ENCODE results near the gene DLG4. TPM values are rescaled to one million over a fixed set of nuclear protein-coding genes. Genes with fewer than 3 reads are reported as not detected.

The DLG4 gene
- total RNA-seq, 4 donors from 2014 or later: 2.6 to 15.7 (median 9.4) TPM

- Histone ChIP-seq H3K4me3 (no peak overlapping the region), H3K27ac (peak overlapping the region in 2 of 4 donors; percentile 46 to 100), H3K27me3 (no peaks in the 10 kb centered on the region), H3K9me3 (no peaks in the 10 kb centered on the region), H3K4me1 (peaks cover 5 to 64% (median 13%) of the 10 kb centered on the region in 4 donors), H3K36me3 (peaks cover 0 to 23% (median 0%) of the 10 kb centered on the region in 3 donors)
- peak in 1 of 3 donors; percentile 41 for DNase-seq
- no peak for TF ChIP-seq POLR2A (IDR thresholded peaks at IDR 0.05)
- TF ChIP-seq CTCF (IDR thresholded peaks at IDR 0.05): no peak
These were observed 878 bp downstream of the DLG4 start for GRCh38 chr17:7218758-7219157.

GRCh38 chr17:7218166-7218565 lies 1.5 kb downstream of the DLG4 start:
- no peak for DNase-seq
- peaks cover 0 to 17% (median 0%) of the 10 kb centered on the region in 3 donors for H3K36me3 ChIP-seq
- peak overlapping the region in 3 of 4 donors; percentile 46 to 100 (median 77) for H3K27ac ChIP-seq
- peak overlapping the region in 1 of 4 donors; percentile 45 for H3K4me3 ChIP-seq
- H3K4me1 ChIP-seq: peaks cover 5 to 64% (median 13%) of the 10 kb centered on the region in 4 donors
- no peaks in the 10 kb centered on the region for H3K27me3 ChIP-seq
- no peaks in the 10 kb centered on the region for H3K9me3 ChIP-seq
- no peak for TF ChIP-seq POLR2A (IDR thresholded peaks at IDR 0.05)
- TF ChIP-seq CTCF (IDR thresholded peaks at IDR 0.05): no peak

GRCh38 chr17:7217113-7217987 lies 2.3 kb downstream of the DLG4 start:
- no peak for DNase-seq
- H3K4me3 ChIP-seq: peak overlapping the region; percentile 16 to 51 (median 33)
- H3K27me3 ChIP-seq: no peaks in the 10 kb centered on the region
- peaks cover 5 to 64% (median 13%) of the 10 kb centered on the region in 4 donors for H3K4me1 ChIP-seq
- H3K27ac ChIP-seq: peak overlapping the region; percentile 26 to 100 (median 62)
- peaks cover 0 to 9% (median 0%) of the 10 kb centered on the region in 3 donors for H3K36me3 ChIP-seq
- H3K9me3 ChIP-seq: no peaks in the 10 kb centered on the region
- TF ChIP-seq CTCF (IDR thresholded peaks at IDR 0.05): no peak
- TF ChIP-seq POLR2A (IDR thresholded peaks at IDR 0.05): no peak

GRCh38 chr17:7216242-7217112 lies 3.2 kb downstream of the DLG4 start:
- H3K4me3 ChIP-seq: peak overlapping the region in 3 of 4 donors; percentile 21 to 51 (median 45)
- H3K4me1 ChIP-seq: peaks cover 5 to 58% (median 13%) of the 10 kb centered on the region in 4 donors
- no peak for DNase-seq
- H3K36me3 ChIP-seq: peaks cover 0 to under 1% (median 0%) of the 10 kb centered on the region in 3 donors
- H3K9me3 ChIP-seq: no peaks in the 10 kb centered on the region
- no peaks in the 10 kb centered on the region for H3K27me3 ChIP-seq
- TF ChIP-seq CTCF (IDR thresholded peaks at IDR 0.05) (no peak), POLR2A (IDR thresholded peaks at IDR 0.05) (no peak)
- H3K27ac ChIP-seq: peak overlapping the region; percentile 26 to 100 (median 64)

GRCh38 chr17:7215652-7216180 lies 3.9 kb downstream of the DLG4 start:
- Histone ChIP-seq H3K27me3 (no peaks in the 10 kb centered on the region), H3K9me3 (no peaks in the 10 kb centered on the region), H3K4me3 (no peak overlapping the region), H3K27ac (peak overlapping the region in 3 of 4 donors; percentile 65 to 74 (median 70)), H3K36me3 (no peaks in the 10 kb centered on the region), H3K4me1 (peaks cover 5 to 51% (median 10%) of the 10 kb centered on the region in 4 donors)
- no peak for DNase-seq
- TF ChIP-seq CTCF (IDR thresholded peaks at IDR 0.05) (no peak), POLR2A (IDR thresholded peaks at IDR 0.05) (no peak)

Data from Peyer's patch (tissue), 4 donors.